Measurements from ENCODE around the gene PAK6.

The PAK6 gene

DNA sequence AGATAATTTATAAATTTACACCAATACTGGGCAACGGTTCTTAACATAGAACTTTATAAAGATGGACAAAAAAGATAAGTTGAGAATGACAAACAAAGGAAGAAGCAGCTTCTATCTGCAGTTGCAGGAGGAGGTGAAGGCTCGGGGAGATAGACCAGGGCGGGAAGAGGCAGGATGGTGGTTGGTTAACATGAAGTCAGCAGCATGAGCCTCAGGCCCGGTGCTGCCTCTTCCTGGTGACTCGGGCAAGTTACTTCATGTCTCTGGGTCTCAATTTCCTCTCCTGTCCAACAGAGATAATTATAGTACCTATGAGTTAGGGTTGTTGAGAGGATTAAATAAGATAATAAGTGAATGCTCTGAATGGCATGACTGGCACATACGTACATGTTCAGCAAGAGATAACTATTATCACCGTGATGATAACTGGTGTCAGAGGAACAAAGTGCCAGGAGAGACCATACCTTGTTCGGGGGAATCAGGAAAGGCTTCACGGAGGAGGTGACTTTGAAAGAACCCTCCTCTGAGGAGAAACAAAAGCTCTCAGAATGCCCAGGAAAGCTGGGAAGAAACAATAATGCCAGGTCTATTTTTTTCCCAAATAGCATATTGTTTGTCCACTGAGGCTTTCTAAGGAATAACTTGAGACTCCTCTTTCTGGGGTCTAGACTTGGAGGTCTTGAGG lies 4.4 kb downstream of the PAK6 start:
- Histone ChIP-seq H3K9me3 (ENCODE audit: insufficient read depth, low read length) (no peaks in the 10 kb centered on the region), H3K36me3 (replicated peaks; ENCODE audit: low read depth, low read length) (no peaks in the 10 kb centered on the region), H4K20me1 (ENCODE audit: insufficient read depth, low read length) (no peaks in the 10 kb centered on the region), H3K4me3 (ENCODE audit: low read length) (no peak overlapping the region), H3K4me1 (ENCODE audit: low read length) (peaks cover 6% of the 10 kb centered on the region; the same call in 1 of the 2 replicates), H3K27ac (ENCODE audit: low read length) (no peak overlapping the region), H3K27me3 (ENCODE audit: low read depth, low read length) (no peaks in the 10 kb centered on the region), H3K9ac (ENCODE audit: low read length) (no peak overlapping the region), H3K79me2 (ENCODE audit: low read length) (no peaks in the 10 kb centered on the region), H3K4me2 (ENCODE audit: low read length) (no peak overlapping the region), H2AFZ (ENCODE audit: low read depth, low read length) (no peak overlapping the region)
- TF ChIP-seq, protein P1, sequence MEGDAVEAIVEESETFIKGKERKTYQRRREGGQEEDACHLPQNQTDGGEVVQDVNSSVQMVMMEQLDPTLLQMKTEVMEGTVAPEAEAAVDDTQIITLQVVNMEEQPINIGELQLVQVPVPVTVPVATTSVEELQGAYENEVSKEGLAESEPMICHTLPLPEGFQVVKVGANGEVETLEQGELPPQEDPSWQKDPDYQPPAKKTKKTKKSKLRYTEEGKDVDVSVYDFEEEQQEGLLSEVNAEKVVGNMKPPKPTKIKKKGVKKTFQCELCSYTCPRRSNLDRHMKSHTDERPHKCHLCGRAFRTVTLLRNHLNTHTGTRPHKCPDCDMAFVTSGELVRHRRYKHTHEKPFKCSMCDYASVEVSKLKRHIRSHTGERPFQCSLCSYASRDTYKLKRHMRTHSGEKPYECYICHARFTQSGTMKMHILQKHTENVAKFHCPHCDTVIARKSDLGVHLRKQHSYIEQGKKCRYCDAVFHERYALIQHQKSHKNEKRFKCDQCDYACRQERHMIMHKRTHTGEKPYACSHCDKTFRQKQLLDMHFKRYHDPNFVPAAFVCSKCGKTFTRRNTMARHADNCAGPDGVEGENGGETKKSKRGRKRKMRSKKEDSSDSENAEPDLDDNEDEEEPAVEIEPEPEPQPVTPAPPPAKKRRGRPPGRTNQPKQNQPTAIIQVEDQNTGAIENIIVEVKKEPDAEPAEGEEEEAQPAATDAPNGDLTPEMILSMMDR (IDR thresholded peaks at IDR 0.05; ENCODE audit: low read depth, low read length): no peak
- no peak for TF ChIP-seq EZH2phosphoT487 (IDR thresholded peaks at IDR 0.05; ENCODE audit: low read depth)

DNA sequence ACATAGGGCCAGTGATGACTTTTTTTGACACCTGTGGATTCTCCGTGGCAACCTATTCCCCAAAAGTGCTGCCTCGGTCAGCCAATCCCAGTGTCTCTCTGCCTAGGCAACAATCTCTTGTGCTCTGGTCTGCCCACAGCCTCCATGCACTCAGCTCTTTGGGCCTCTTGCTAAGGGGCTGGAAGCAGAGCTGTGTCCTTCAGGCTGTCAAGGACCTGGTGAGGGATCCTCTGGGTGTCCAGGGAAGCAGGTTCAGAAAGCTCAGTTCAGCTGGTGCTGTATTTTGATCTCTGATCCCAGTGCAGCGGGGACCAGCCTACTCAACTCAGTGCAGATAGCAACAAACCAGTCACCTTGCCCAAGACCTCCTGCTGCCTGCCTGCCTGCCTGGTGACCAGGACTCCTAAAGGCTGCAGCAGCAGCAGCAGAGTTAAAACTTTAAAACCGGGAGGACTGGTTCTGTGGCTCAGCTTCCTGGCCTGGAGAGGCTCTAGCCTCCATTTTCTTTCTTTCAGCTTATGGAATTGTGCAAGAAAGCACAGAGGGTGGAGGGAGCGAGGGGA lies 6.2 kb downstream of the PAK6 start:
- TF ChIP-seq EZH2phosphoT487 (IDR thresholded peaks at IDR 0.05; ENCODE audit: low read depth): no peak
- TF ChIP-seq, protein P1 (IDR thresholded peaks at IDR 0.05; ENCODE audit: low read depth, low read length): no peak
- Histone ChIP-seq H2AFZ (ENCODE audit: low read depth, low read length) (no peak overlapping the region), H3K9me3 (ENCODE audit: insufficient read depth, low read length) (no peaks in the 10 kb centered on the region), H3K4me2 (ENCODE audit: low read length) (no peak overlapping the region), H4K20me1 (ENCODE audit: insufficient read depth, low read length) (no peaks in the 10 kb centered on the region), H3K27me3 (ENCODE audit: low read depth, low read length) (no peaks in the 10 kb centered on the region), H3K9ac (ENCODE audit: low read length) (no peak overlapping the region), H3K79me2 (ENCODE audit: low read length) (no peaks in the 10 kb centered on the region), H3K36me3 (replicated peaks; ENCODE audit: low read depth, low read length) (no peaks in the 10 kb centered on the region), H3K4me3 (ENCODE audit: low read length) (no peak overlapping the region), H3K4me1 (ENCODE audit: low read length) (no peaks in the 10 kb centered on the region), H3K27ac (ENCODE audit: low read length) (no peak overlapping the region)

DNA sequence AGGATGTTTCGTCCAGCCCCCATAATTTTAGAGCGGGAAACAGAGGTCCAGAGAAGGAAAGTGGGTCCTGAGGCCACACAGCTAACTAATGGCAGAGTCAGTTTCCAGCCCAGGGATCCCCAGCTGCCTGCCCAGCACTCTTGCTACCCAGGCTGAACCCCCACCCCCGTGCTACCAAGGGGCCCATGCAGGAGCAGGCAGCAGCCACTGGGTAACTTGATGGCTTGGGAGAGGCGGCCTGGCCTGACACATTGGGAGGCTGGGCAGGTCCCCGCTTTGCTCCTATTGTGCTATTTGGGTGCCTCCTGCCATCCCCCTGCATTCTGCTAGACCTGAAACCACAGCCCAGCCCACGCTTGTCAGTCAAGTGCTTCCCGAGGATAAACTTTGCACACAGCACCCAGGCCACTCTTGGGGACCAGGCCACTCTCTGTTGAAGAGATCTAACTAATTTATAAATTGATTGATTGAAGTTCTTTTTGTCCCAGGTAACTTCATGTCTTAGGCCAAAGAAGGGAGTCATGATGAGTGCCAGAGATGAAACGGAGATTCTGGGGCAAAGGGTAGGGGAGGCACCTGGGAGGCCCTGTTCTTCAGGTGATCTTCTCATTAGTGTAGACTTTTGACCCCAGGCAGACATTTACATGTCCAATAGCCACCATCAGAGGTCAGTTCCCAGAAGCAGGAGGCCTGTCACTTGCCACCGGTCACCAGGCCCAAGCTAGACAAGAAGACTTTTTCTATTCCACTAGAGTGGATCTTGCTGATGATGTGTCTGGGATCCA lies 7.0 kb downstream of the PAK6 start:
- Histone ChIP-seq H3K27ac (ENCODE audit: low read length) (no peak overlapping the region), H3K9ac (ENCODE audit: low read length) (no peak overlapping the region), H4K20me1 (ENCODE audit: insufficient read depth, low read length) (no peaks in the 10 kb centered on the region), H2AFZ (ENCODE audit: low read depth, low read length) (no peak overlapping the region), H3K9me3 (ENCODE audit: insufficient read depth, low read length) (no peaks in the 10 kb centered on the region), H3K4me3 (ENCODE audit: low read length) (no peak overlapping the region), H3K4me2 (ENCODE audit: low read length) (no peak overlapping the region), H3K79me2 (ENCODE audit: low read length) (no peaks in the 10 kb centered on the region), H3K4me1 (ENCODE audit: low read length) (no peaks in the 10 kb centered on the region), H3K36me3 (replicated peaks; ENCODE audit: low read depth, low read length) (no peaks in the 10 kb centered on the region), H3K27me3 (ENCODE audit: low read depth, low read length) (no peaks in the 10 kb centered on the region)
- TF ChIP-seq, protein P1 (IDR thresholded peaks at IDR 0.05; ENCODE audit: low read depth, low read length): no peak
- no peak for TF ChIP-seq EZH2phosphoT487 (IDR thresholded peaks at IDR 0.05; ENCODE audit: low read depth)
